A204.1 (cell line): ENCODE measurements around the gene KDM1A.

Source experiments
- FAIRE-seq: peaks from 2 replicates; lab custom pipeline; 2012; peaks lifted over from hg19 to GRCh38; lab: Jason Lieb, UNC

The KDM1A gene

GRCh38 chr1:23111600-23112535 is 92.6 kb downstream of the KDM1A start:
- no peak for FAIRE-seq

GRCh38 chr1:23114424-23115079 is 95.3 kb downstream of the KDM1A start:
- FAIRE-seq, result no peak

DNA sequence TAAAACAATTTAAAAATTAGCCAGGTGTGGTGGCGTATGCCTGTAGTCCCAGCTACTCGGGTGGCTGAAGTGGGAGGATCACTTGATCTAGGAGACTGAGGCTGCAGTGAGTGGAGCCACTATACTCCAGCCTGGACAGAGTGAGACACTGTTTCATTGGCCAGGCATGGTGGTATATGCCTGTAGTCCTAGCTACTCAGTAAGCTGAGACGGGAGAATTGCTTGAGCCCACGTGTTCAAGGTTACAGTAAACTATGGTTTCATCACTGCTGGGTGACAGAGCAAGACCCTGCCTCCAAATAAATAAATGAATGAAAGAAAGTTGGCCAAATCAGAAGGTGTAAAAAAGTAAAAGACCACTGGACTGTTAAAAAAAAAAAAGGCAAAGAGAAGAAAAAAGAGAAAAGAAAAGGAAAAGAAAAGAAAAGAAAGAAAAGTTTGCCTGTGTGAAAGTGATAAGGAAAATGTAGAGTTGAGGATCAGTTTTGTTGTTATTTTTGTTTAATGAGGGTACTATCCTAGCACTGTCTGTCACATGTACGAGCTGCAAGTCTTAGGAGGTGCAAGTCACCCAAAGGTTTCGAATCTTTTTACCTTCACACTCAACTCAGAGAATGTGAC is 97.1 kb downstream of the KDM1A start:
- FAIRE-seq, result no peak

DNA sequence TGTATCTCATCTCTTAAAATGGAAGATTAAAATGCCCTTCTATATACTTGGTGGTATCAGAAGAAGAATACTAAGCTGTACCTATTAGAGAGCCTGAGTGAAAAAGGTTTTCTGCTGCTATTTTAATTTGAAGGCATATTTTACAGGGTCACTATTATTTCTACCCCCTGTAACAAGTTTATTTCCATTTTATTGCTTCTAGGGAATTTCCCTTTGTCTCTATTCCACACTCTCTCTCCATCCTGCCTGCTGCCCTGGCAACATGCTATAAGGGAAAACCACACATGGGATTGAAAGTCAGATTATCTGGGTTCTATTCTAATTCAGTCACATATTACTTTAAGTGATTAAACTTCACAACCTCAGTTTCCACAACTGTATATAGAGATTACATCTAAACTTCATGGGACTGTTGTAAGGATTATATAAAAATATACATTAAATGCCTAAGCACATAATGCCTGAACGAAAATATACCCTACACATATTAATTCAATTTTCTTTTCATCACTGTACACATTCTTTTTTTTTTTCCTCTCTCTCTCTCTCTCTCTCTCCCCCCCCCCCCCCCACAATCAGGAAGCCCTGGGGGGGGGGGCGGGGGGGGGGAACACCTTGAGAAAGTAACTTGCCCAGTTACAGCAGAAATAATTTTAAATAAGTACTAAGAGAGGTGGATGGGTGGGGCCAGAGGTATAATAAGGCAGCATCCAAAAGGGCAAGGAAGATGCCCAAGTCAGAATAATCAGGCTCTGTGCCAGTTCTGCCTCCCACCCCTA is 97.8 kb downstream of the KDM1A start:
- FAIRE-seq, result no peak

DNA sequence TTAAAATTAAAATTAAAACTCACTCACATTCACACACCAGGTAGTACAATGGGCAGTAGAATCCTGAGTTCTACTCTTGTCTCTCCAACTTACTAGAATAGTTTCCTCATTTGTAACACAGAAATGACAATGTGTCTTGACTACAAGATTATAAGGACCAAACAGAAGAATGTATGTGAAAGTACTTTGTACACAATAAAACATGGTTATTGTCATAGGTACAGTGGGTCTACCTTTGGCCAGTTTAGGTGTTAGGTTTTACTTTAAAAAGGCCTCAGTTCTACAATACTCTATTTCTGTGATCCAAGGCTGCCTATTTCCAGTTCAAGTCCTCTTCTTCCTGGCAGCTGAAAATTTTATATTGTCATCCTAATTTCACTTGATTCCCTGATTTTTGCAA is 99.1 kb downstream of the KDM1A start:
- FAIRE-seq, result no peak

GRCh38 chr1:23118957-23119792 is 99.9 kb downstream of the KDM1A start:
- no peak for FAIRE-seq

- FAIRE-seq, result no peak
Observed at GRCh38 chr1:23120383-23120782, 101.1 kb downstream of the KDM1A start.

- no peak for FAIRE-seq
Observed at GRCh38 chr1:23122023-23122748, 102.9 kb downstream of the KDM1A start.

DNA sequence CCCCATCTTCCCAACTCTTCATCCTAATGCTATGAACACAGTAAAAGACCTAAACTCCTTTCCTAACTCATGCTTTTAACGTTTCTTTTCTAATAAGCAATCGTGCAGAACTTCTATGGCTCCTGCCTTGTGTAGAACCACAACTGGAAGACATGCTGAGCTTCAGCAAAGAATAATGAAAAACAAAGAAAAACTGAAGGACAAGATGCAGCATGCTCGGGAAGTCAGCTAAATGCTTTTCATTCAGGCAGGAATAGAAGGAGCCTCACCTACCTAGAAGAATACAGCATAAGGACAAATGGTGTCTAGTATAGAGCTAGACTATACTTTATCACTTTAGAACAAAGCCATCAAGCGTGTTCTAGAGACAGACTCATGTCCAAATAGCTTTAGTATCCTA is 103.5 kb downstream of the KDM1A start:
- no peak for FAIRE-seq

GRCh38 chr1:23123528-23123927 is 104.3 kb downstream of the KDM1A start:
- no peak for FAIRE-seq

DNA sequence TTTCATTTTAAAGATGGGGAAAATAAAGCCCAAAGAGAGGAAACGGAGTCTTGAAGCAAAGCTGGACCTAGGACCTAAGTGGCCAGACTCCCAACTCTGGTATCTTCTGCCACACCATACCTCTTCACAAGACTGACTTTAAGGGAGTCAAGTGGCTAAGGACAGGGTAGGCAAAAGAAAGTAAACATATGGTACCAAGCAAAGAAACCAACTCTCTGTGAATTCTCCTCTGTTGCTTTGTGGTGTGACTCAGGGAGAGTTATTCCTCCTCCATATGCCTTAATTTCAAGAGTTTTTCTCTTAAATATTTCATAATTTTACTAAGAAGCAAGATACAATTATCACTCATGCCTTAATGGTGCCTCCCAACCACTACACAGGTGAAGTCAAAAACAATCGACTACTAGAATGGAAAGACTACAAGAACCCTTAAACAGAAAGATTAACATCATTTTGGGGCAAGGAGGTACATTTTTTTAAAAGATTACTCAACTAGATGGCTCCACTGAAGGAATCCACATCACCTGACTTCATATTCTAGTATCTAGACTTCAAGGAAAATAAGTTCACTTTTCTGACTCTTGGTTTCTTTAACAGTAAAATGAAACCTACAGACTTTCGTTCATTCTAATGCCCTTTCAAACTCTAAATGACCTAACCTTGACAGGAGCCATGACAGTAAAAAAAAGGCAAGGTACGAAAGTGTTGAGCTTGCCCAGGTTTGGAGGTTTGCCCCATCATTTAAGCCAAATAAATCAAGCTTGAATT is 105.2 kb downstream of the KDM1A start:
- no peak for FAIRE-seq

GRCh38 chr1:23125489-23125888 is 106.2 kb downstream of the KDM1A start:
- no peak for FAIRE-seq

GRCh38 chr1:23126200-23126599 is 106.9 kb downstream of the KDM1A start:
- no peak for FAIRE-seq

DNA sequence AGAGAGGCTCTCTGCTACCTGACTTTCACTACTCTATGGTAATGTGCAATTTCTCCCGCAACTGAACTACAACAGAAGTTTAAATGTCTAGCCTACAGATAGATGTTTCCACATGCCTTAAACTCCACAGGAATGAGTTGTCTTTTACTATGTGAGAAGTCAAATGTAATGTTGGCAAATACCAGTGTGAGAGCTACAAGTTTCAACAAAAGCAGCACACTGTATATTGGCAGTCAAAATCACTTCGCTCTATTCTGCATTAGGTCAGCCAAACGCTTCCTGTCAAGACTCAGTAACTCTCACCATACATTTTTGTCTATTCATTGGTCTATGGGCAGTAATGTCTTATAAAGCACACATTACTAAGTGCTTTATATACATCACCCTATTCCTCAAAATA is 107.5 kb downstream of the KDM1A start:
- FAIRE-seq, result no peak

GRCh38 chr1:23129846-23130245 is 110.6 kb downstream of the KDM1A start:
- no peak for FAIRE-seq

DNA sequence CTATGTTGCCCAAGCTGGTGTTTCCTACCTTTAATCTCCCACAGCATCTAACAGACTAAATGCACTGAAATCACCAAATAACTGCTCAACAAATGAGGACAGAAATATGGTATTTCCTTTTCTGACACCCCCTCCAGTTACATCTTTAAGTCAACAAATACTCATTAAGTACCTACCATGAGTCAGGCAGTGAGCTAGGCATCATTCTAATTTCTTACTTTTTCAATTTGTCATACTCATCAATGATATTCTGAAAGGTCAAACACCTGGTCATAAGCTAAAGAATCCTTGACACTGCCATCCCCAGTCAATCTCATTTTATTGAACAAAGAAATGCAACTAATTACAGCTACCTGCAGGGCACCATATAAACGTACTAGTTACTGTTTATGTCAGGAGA is 112.8 kb downstream of the KDM1A start:
- no peak for FAIRE-seq
